Mucosa of gallbladder (tissue), 1 donor: ENCODE measurements around the gene AHCYL1. TPM values are rescaled to one million over a fixed set of nuclear protein-coding genes. Genes with fewer than 3 reads are reported as not detected.

Experiments used
- DNase-seq: peaks from one replicate; pipeline ENCODE4 v3.0.0-alpha.2; 2020; ENCODE audit warnings: low spot score
- total RNA-seq: library from RNA; stranded (reverse); gene quantifications from one replicate; pipeline ENCODE4 v1.2.1, GENCODE V29; 2021
- donor health status: DM: no; HTN: no; CAD: no.

AHCYL1 gene
- total RNA-seq, 1 donor from 2014 or later, result 166 TPM

DNA sequence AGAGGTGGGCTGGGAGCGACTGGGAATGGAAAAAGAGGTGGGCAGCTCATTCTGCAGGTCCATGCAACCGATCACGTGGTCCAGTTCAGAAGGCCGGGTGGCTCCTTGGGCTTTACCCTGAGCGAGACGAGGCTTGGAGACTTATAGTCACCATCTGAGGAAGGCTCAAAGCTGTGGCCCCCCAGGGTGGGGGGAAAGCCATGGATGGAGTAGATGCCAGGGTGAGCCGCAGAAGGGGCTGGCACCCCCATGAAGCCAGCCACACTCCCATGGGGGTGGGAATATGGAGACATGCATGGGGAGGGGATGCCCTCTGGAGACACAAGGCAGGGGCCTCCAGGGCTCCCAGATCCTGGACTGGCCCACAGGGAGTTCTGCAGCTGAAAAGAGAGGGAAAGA is 76.1 kb downstream of the AHCYL1 start:
- DNase-seq, result no peak

DNA sequence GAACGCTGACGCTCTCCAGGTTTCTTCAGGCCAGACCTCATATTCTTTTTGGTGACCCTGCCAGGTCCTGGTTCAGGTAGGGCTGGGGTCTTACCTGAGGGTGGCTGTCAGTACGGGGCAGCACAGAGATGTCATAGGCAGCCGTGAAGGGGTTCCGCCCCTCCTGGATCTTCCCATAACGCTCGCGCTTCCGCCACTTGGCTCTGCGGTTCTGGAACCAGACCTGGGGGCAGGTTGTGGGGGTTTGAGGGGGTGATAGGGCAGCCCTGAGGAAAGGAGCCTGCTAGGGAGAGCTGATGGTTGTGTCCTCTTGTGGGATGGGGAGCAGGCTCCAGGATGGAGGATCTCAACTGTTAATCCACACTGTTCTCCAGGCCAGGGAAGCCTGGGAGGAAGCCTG is 76.8 kb downstream of the AHCYL1 start:
- no peak for DNase-seq

DNA sequence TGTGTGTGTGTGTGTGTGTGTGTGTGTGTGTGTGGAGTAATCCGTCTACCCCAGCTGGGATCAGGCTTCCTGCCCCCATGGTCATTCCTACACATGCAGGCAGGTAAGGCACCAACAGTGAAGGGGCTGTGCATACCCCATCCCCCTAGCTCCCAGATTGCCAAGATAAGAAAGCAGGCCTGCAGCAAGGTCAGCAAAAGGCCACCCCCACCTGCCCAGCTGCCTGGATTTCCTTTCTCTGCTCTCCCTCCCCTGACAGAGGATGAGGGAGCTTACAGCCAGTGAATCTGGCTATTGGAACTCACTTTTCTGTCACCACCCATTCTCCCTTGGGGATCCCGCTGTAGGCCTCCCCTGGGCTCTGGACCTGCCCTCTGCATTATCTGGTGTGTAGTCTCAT is 78.0 kb downstream of the AHCYL1 start:
- no peak for DNase-seq

DNA sequence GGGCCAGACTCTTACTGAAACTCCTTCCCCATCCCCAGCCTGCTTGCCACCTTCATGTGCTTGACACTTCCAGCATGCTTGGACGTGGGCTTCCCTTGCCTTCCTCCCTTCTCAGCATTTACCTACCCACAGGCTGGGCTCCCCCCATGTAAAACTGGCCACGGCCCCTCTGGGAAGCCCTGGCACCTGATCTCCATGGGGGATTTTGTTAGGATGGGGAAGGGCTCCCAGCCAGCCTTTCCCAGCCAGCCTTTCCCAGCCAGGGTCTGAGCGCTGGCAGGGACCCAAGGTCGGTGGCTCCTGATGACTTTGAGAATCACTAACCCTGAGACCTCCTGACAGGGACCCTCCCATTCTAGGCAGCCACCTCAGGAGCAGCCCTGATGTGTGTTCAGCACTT is 79.2 kb downstream of the AHCYL1 start:
- no peak for DNase-seq

DNA sequence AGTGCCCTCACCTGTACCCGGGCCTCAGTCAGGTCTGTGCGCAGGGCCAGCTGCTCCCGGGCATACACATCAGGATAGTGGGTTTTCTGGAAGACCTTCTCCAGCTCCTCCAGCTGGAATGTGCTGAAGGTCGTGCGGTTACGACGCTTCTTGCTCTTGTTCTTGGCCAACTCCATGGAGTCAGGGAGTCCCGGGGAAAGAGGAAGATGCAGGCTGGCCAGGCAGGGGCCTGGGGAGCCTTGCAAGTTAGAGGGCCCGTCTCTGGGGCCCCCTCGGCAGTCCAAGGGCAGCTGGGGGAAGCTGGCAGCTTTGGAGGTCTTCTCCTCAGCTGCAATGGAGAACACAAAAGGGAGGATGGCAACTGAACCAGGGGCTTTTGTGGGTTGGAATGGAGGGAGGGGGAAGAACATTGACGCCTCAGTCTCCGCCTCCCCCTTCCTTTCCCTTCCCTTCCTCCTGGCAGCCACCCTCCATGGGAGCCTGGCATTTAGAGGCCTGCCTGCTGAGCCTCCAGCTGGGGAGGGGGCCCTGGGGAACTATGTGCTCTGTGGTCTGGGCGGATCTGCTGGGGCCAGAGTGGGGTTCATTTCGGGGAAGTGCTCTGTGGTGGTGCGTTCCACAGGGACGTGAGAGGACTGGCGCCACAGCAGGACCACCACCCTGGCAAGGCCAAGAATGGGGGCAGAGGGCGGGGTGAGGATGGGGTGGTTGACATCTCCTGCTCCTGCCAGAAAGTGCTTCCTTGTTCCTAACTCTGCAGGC is 80.2 kb downstream of the AHCYL1 start:
- no peak for DNase-seq

DNA sequence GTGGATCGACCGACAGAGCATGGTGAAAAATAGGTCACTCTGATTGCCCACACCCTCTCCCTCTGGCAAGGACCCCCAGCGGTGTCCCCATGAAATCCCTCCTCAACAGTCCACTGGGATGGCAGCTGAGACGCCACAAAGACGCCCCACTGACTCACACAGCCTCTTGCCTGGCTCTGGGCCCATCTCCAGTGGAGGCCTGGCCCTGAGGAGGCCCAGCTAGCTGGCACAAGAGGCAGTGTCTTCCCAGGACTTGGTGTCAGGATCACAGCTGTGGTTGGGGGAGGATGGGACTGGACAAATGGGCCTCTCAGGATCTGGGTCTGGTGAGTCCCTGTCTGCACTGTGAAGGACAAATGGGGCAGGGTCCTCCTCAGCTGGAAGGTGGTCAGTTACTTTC is 81.3 kb downstream of the AHCYL1 start:
- DNase-seq, result no peak

DNA sequence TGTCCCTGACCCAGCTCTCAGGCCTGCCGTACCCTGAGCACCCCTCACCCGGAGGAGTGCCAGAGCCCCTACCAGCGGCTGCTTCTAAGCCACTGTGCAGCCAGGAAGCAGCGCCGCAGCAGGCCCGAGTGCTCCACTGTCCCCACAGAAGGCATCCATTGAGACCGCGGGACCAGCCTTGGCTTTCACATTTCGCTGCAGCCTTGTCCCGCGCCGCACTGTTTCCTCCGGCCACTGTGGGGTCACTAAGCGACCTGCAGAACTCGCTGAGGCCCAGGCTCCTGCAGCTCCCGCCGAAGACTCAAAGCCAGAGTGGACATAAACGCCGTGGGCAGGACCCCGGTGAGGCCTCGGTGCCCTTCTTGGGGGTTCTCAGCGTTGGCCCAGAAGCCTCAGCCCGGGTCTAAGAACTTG is 82.9 kb downstream of the AHCYL1 start:
- no peak for DNase-seq

DNA sequence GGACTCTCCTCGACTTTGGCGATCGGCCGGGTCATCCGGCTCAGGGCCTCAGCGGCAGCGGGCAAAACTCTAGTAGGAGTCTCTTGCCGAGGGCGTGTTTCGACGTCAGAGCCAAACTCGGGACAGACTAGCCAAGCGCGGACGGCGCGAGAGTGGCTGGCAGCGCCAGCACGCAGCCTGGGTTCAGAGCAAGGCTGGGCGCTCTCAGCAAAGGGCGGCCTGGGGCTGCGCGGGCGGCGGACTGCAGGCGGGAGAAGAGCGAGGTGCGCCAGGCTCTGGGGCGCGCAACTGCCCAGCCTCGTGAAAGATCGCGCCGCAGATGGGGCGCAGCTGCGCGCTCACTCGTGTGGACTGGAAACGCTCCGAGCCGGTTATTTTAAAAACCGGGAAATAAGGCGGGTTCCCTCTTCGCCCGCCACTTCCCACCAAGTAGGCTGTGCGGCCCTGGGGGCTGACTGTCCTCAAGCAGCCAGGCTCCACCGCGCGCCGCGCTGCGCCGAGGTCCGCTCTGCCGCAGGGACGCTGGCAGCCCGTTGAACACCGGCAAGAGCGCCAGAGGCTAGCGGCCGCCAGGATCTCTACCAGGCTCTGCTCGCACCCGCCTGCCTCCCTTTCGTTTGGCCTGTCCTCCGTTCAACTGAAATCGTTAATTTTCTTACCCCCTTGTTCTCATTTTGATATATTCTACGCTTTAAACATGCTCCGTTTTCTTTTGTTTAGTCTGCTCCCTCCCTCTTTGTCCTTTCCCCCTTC is 83.5 kb downstream of the AHCYL1 start:
- DNase-seq, result no peak

DNA sequence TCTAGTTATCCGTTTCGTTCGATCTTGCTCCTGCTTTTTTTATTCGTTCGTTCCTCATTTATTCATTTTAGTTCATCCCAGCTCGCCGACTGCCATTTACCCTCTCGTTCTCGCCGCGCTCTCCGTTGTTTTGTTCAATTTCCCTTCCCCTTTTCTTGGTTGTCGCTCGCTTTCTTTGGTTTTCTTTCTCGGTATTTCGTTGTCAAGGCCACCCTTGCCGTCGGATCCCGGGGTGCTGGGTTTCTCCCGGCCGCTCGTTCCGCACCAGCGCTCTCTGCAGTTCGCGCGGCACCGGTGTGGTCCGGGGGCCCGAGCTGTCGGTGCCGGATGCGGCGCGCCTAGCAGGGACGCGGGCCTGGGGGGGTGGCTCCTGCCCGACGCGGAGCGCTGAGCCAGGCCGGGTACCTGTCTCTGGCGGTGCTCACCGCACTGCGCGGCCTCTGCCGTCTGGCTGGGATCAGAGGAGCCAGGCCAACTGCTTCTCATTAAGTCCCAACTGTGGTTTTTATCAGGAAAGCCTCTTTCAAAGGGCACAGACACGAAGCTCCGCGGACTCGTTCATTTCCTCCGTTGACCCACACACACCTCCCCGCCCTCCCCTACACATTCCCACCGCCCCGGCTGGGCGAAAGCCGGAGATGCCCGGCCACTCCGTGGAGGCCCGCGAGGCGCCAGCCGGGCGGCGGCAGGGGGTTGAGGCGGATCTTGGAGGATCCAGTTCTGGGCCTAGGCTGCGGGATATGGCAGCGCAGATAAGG is 84.3 kb downstream of the AHCYL1 start:
- DNase-seq, result no peak

DNA sequence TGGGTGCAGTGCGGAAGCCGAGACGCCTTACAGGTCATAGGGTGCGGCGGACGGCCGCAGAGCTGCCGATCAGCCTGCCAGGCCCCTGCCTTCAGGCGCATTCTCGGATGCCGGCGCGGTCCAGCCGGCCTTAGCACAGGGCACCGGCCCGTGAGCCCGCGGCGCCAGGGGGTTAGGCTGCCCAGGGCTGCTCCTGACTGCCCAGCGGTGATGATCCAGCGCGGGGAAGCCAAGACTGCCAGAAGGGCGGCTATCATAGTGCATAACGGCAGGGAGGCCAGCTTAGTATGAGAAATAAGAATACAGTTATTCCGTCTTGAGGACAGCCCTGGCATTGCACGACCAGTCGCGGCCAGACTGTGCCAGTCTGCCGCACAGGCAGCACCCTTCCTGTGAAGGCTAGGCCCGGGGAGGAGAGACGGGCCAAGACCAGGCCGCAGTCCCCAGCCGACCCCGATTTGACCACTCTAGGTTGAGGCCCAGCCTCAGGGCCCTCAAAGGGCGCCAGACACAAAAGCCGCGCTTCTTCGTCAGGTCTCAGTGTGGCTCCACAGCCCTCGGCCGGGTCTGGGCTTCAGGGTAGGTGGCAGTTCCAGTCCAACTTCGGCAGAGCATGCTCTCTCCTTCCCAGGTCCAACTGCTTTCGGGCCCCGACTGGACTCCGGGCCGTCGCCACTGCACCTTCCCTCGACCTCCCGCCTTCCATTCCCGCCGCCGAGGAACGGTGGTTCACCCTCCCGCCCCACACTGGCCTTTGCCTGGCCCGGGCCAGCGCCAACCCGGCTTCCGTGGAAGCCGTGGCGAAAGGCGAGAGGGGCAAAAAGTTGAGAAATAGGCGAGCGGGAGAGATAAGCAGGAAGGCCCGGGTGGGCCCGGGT is 85.1 kb downstream of the AHCYL1 start:
- no peak for DNase-seq

DNA sequence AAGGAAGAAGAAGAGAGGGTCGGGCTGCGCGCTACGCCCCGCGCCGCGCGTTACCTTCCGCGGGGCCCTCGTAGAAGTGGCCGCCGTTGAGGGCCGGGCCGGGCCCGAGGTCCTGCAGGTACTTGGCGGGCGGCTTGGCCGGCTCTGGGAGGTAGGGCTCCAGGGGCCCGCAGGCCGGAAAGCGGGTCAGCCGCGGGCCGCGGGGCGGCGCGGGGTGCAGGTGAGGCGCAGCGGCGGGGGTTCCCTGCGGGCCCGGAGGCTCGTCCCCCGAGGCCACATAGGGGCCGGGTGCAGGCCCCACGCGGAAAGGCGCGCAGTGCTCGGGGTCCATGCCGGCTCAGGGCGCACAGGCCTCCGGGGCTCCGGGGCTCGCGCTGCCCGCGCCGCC is 85.7 kb downstream of the AHCYL1 start:
- no peak for DNase-seq

DNA sequence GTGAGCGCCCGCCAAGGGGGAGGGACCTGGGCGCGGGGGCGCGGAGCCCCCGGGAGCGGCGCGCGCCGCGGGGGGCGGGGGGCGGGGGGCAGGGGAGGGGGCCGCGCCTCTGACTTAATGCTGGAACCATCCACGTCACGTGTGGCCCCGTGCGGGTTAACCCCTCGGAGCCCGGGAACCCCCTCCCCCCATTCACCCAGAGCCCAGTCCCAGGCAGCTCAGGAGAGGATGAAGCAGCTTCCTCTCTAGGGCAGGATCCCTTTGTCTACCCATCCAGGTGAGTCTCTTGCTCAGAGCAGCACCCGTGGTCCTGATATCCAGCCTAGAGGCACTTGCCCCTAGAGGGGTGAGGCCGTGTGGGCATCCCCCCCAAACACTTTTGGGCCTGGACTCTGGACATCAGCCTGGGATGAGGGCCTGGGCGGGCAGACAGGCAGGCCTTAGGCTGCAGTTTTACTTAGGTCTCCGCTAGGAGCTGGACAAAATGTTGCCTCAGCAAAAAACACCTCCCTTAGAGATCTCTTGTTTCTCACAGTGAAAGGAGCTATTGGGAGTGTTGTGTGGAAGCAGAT is 86.2 kb downstream of the AHCYL1 start, which contains the start of gene ALX3:
Gene ALX3, minus strand, starts transcription at position 2 of the 572 bp plus-strand sequence. CDS start 60 bp downstream, outside the sequence.
- no peak for DNase-seq

Other genes starting within 250 kb of the AHCYL1 start
- gene GSTM3, start 243.7 kb upstream of the AHCYL1 start, total RNA-seq, result 40.6 TPM
- gene EPS8L3, start 220.8 kb upstream of the AHCYL1 start, total RNA-seq, result 459 TPM
- gene CSF1, start 73.9 kb upstream of the AHCYL1 start, total RNA-seq, result 184 TPM
- 39.4 TPM for gene STRIP1, start 49.9 kb downstream of the AHCYL1 start, total RNA-seq
- not detected for gene ALX3, start 85.9 kb downstream of the AHCYL1 start, total RNA-seq
- gene UBL4B, start 127.7 kb downstream of the AHCYL1 start, total RNA-seq, result not detected
- 0.35 TPM for gene SLC6A17, start 165.7 kb downstream of the AHCYL1 start, total RNA-seq
- 25.5 TPM for gene KCNC4, start 225.5 kb downstream of the AHCYL1 start, total RNA-seq